Thyroid gland (tissue), 4 donors: Measurements from ENCODE around the gene ST3GAL3. TPM values are rescaled to one million over a fixed set of nuclear protein-coding genes. Genes with fewer than 3 reads are reported as not detected.

ENCODE experiments used
- DNase-seq, 2 donors: peaks; one replicate each; pipeline ENCODE4 v3.0.0-alpha.2; 2019
- H3K27ac ChIP-seq, 3 donors: fragments of 200-600 bp; sonication (generic); 1 replicate in 2 of 3; 2 replicates in 1 of 3; pipeline ENCODE4 v1.5.1; 2016 to 2019; ENCODE audit warnings: mild to moderate bottlenecking in 1 of 3, moderate library complexity in 1 of 3
- H3K27me3 ChIP-seq: fragments of 200-600 bp; sonication (generic); one replicate; pipeline ENCODE4 v1.5.1; 2019
- H3K36me3 ChIP-seq, 2 donors: fragments of 200-600 bp; sonication (generic); one replicate each; pipeline ENCODE4 v1.5.1; 2016 to 2019
- H3K4me1 ChIP-seq, 2 donors: fragments of 200-600 bp; sonication (generic); one replicate each; pipeline ENCODE4 v1.5.1; 2017 to 2019
- H3K4me3 ChIP-seq, 3 donors: fragments of 200-600 bp; sonication (generic); replicated peaks in 1 of 3; 1 replicate in 2 of 3; 2 replicates in 1 of 3; pipeline ENCODE4 v1.5.1; 2016; ENCODE audit warnings: mild to moderate bottlenecking in 1 of 3
- H3K9me3 ChIP-seq: fragments of 200-600 bp; sonication (generic); one replicate; pipeline ENCODE4 v1.5.1; 2017
- CTCF ChIP-seq, 6 experiments: fragments of 200-600 bp in 3 of 6; fragments of 450-650 bp in 3 of 6; sonication (generic) in 3 of 6; IDR thresholded peaks; one replicate each; pipeline ENCODE4 v1.5.1; 2016 to 2019; ENCODE audit warnings: antibody characterized with exemption in 6 of 6, mild to moderate bottlenecking in 2 of 6, inconsistent platforms in 1 of 6, moderate library complexity in 1 of 6
- POLR2A ChIP-seq, 2 donors: fragments of 450-650 bp; IDR thresholded peaks; one replicate each; pipeline ENCODE4 v1.6.1; 2017; ENCODE audit warnings: antibody characterized with exemption in 2 of 2, mild to moderate bottlenecking in 2 of 2, moderate library complexity in 1 of 2
- WGBS, 2 donors: methylation state at CpG; one replicate each; pipeline ENCODE4 v1.1.5; 2017; 5-methylcytosine and 5-hydroxymethylcytosine counted together
- intact Hi-C: fragments of 100-400 bp; cut with DNase I; formaldehyde crosslinking; loops from one replicate; pipeline ENCODE4 v1.15.1; 2023
- total RNA-seq, 4 donors: library from RNA; depleted of rRNA; stranded (reverse); fragments of >200 nt; gene quantifications; one replicate each; pipeline ENCODE4 v1.2.3, GENCODE V29; 2016

ST3GAL3 gene
- total RNA-seq, 4 donors from 2014 or later, result 12.1 to 17.7 (median 14.3) TPM

- 96 to 98% methylated on average over 1 of the region's 1 CpG for WGBS, 2 donors
- TF ChIP-seq CTCF (IDR thresholded peaks at IDR 0.05) (no peak), POLR2A (IDR thresholded peaks at IDR 0.05) (no peak)
- Histone ChIP-seq H3K4me1 (no peaks in the 10 kb centered on the region), H3K27ac (no peak overlapping the region), H3K36me3 (no peaks in the 10 kb centered on the region), H3K9me3 (no peaks in the 10 kb centered on the region), H3K4me3 (no peak overlapping the region), H3K27me3 (no peaks in the 10 kb centered on the region)
- DNase-seq, result no peak
- intact Hi-C loops, result no loop called here
These were observed 42.7 kb downstream of the ST3GAL3 start for GRCh38 chr1:43750083-43750482.

GRCh38 chr1:43753422-43753821 is 46.1 kb downstream of the ST3GAL3 start:
- intact Hi-C loops, result no loop called here

GRCh38 chr1:43754892-43755291 is 47.6 kb downstream of the ST3GAL3 start:
- Histone ChIP-seq H3K27me3 (no peaks in the 10 kb centered on the region), H3K36me3 (no peaks in the 10 kb centered on the region), H3K9me3 (no peaks in the 10 kb centered on the region), H3K4me3 (no peak overlapping the region), H3K4me1 (peaks cover 6 to 7% of the 10 kb centered on the region in 2 donors), H3K27ac (no peak overlapping the region)
- TF ChIP-seq POLR2A (IDR thresholded peaks at IDR 0.05), result no peak
- TF ChIP-seq CTCF (IDR thresholded peaks at IDR 0.05), result no peak
- DNase-seq, result no peak
- intact Hi-C loops, result no loop called here

More at GRCh38 chr1:43753422-43753821, 46.1 kb downstream of the ST3GAL3 start:
- Histone ChIP-seq H3K4me1 (peaks cover 6 to 7% of the 10 kb centered on the region in 2 donors), H3K36me3 (no peaks in the 10 kb centered on the region), H3K27me3 (no peaks in the 10 kb centered on the region), H3K9me3 (no peaks in the 10 kb centered on the region), H3K27ac (no peak overlapping the region), H3K4me3 (no peak overlapping the region)
- 71 to 90% methylated on average over 1 of the region's 1 CpG for WGBS, 2 donors
- DNase-seq, result no peak
- no peak for TF ChIP-seq POLR2A (IDR thresholded peaks at IDR 0.05)
- no peak for TF ChIP-seq CTCF (IDR thresholded peaks at IDR 0.05)

- TF ChIP-seq POLR2A (IDR thresholded peaks at IDR 0.05) (no peak), CTCF (IDR thresholded peaks at IDR 0.05) (no peak)
- WGBS, 2 donors, result 88 to 89% methylated on average over 2 of the region's 2 CpGs
- intact Hi-C loops, result no loop called here
- Histone ChIP-seq H3K27me3 (no peaks in the 10 kb centered on the region), H3K4me3 (no peak overlapping the region), H3K27ac (no peak overlapping the region), H3K4me1 (peaks cover 6 to 7% of the 10 kb centered on the region in 2 donors), H3K36me3 (no peaks in the 10 kb centered on the region), H3K9me3 (no peaks in the 10 kb centered on the region)
- DNase-seq, result no peak
These were observed 50.2 kb downstream of the ST3GAL3 start for GRCh38 chr1:43757343-43758053.

GRCh38 chr1:43760745-43761317 is 53.5 kb downstream of the ST3GAL3 start:
- no peak overlapping the region for H3K27ac ChIP-seq
- no peaks in the 10 kb centered on the region for H3K27me3 ChIP-seq
- H3K4me3 ChIP-seq, result no peak overlapping the region
- no peak for TF ChIP-seq POLR2A (IDR thresholded peaks at IDR 0.05)
- TF ChIP-seq CTCF (IDR thresholded peaks at IDR 0.05), result no peak
- no peaks in the 10 kb centered on the region for H3K36me3 ChIP-seq
- H3K9me3 ChIP-seq, result no peaks in the 10 kb centered on the region
- 76 to 83% methylated on average over 3 of the region's 3 CpGs for WGBS, 2 donors
- H3K4me1 ChIP-seq, result peaks cover 8 to 17% of the 10 kb centered on the region in 2 donors
- no peak for DNase-seq
- intact Hi-C loops, result loop anchor here (10.0 kb wide), 1 partner anchor 274 kb away; the partner anchor contains the start of gene SLC6A9
